ENCODE results near the gene ZC3H18.

The ZC3H18 gene

GRCh38 chr16:88569985-88570690, at the start of gene ZC3H18:
TSS of gene ZC3H18 (plus strand) at chr16:88570403. CDS start at chr16:88577124, 6,721 bp downstream.
- DNase-seq: peak; percentile 84

DNA sequence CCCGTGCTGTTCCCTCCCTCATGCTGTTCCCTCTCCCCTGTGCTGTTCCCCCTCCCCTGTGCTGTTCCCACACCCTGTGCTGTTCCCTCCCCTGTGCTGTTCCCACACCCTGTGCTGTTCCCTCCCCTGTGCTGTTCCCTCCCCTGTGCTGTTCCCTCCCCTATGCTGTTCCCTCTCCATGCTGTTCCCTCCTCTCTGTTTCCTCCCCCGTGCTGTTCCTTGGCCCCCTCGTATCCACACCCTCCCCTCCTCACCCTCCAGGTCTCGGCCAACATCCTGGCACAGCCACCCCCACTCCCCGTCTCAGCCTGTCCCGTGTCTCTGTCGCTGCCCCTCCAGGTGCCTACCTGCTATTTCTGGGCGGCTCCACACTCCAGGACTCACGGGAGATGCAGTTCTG, 48.5 kb upstream of the ZC3H18 start:
- DNase-seq: no peak

DNA sequence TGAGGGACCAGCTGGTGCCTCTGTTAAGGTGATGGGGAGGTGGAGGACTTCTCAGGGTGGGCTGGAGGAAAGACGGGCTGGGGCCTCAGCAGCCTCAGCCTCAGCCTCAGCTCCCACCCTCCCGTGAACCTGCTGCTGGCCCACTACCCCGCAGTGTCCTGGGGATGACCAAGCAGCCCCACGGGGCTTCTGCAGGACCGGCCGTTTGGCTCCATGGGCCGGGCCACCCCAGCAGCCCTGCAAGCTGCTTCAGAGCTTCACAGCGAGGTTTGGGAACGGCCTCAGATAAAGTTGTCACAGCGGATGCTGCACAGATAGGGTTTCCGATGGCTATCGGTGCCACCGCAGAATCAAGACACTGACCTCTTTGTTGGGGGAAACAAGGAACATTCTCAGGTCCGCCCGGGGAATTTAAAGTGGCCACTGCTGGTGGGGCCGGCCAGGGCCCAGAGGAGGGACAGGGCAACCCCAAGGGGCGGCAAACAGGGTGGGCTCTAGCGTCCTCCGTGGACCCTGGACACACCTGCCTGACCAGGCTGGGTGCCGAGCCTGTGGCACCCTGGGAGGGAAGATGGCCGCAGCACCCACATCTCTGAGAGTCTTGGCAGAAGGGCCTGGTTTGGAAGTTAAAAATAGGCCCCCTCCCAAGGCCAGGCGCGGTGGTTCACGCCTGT, 47.8 kb upstream of the ZC3H18 start:
- no peak for DNase-seq

DNA sequence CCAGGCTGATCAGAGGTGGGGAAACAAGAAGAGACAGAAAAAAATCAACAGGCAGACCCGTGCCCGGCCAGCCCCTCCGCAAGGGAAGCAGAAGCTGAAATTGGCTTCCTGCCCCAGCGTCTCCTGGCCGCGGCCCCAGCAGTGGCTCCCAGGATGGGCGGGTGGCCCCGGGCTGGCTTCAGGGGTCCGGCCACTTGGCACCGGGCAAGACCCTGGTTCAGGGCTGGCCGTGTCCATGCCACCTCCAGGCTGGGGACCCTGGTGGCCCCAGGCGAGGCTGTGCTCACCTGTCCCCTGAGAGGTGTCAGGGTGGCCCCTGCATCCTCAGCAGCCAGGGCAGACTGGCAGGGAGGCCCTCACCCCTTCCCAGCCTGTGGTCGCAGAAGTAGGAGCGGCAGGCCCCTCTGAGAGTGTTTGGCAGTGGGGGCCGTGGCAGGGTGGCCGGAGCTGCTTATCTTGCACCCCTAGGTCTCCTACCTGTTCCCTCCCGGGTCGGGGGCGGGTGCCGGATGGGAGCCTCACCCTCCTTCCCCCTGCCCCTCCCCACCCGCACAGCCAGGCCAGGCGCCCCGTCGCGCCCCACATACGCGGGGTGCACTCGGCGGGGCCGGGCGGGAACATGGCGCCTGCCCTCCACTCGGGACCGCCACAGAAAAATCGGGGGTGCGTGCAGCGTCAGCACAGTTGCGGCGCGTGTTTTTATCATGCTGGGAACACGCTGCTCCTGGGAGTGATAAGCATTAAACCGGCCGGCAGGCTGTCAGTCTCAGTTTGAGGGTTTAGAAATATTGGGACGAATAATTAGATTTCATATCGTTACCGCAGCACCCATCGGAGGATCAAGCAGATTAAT, 46.7 kb upstream of the ZC3H18 start:
- DNase-seq: no peak

DNA sequence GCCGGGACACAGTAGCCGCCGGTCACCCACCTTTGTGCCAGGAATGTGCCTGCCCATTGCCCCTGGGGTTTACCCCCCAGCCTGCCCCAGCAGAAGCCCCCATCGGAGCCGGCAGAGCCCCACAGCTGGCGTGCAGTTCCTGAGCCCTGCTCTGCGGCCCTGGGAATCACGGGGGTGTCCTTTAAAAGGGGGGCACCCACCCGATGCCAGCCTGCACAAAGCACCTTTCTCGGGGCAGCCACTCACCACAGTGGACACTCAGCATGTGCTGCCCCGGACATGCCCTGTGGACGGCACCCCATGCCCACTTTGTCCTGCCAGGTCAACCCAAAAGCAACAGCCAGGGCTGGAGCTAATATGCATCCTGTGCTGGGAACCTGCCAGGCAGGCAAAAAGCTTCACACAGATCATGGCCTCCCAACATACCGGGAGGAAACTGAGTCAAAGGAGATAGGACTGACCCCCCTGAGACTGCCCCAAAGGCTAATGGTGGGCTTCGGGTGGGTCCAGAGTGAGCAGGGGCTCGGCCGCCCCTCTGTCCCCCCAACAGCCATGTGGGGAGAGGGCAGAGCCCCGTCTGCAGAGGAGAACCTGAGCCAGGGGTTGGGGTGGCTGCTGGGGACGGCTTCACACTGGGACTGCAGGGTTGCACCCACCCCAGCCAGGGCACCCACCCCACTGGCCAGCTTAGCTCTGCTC, 45.8 kb upstream of the ZC3H18 start:
- no peak for DNase-seq

DNA sequence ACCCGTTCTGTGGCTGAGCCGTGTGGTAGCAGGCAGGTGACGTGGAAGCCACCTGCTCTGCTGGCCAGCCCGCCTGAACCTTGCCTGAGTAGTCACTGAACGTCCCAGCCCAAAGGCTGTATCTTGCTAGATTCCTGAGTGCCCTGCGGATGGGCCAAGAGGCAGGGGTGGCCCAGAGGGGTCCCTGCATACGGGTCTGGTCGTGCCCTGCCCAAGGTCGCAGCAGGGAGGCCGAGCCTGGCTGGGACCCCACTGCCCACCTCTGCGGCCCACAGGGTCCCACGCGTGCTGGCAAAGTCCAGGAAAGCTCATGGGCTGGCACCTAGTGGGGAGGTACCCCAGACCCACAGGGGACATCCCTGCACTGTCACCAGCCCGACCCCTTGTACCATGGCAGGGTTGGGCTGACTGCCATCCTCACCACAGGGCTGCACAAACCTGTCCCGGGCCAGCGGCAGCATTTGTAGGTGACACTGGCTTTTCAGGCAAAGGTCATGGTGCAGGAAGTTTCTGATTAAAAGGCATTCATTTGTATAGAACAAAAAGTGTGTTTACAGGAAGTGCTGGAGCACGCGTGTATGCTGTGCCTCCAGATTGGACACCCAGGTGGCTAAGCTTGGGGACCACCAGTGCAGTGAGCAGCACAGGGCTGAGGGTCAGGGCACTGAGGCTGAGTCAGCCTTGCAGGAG, 45.1 kb upstream of the ZC3H18 start:
- DNase-seq: no peak

- DNase-seq: no peak
These were observed 44.6 kb upstream of the ZC3H18 start for GRCh38 chr16:88525663-88525990.

DNA sequence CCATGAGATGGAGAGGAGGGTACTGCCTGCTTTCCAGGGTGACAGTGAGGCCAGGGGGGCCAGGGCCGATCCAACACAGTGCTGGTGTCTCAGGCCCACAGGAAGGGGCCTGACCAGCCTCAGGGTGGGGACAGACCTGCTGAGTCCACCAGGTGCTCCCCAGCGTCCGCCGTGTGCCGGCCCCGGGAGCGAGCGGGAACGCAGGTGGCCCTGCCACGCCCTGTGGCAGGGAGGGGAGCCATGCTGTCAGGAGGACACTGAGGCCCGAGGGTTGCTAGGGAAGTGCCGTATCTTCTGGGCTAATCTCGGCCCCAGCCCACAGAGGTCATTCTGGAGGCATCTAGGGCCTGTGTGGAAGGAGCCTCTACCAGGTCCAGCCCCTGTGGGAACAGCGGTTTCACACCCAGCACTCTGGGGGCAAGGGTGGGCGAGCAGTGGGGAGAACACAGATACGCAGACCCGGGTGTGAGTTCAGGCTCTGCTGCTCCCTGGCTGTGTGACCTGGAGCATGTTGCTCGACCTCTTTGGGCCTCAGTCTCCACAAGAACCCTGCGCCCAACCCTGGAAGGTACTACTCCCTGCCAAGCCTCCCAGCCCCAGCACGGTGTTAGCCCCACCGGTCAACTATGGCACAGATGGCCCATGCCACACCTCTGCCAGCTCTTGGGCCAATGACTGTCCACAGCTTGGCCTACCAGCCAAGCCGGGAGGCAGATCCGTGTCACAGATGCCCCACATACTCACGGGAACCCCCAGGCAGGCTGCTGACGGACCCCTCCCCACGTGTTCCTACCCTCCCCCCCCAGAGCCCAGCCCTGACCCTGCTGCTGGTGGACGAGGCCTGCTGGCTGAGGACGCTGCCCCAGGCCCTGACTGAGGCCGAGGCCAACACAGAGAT, 43.9 kb upstream of the ZC3H18 start:
- no peak for DNase-seq

- no peak for DNase-seq
These were observed 43.4 kb upstream of the ZC3H18 start for GRCh38 chr16:88526906-88527185.

GRCh38 chr16:88527186-88527936, 42.8 kb upstream of the ZC3H18 start:
- DNase-seq: peak; percentile 14

GRCh38 chr16:88527937-88528743, 42.1 kb upstream of the ZC3H18 start:
- DNase-seq: no peak

DNA sequence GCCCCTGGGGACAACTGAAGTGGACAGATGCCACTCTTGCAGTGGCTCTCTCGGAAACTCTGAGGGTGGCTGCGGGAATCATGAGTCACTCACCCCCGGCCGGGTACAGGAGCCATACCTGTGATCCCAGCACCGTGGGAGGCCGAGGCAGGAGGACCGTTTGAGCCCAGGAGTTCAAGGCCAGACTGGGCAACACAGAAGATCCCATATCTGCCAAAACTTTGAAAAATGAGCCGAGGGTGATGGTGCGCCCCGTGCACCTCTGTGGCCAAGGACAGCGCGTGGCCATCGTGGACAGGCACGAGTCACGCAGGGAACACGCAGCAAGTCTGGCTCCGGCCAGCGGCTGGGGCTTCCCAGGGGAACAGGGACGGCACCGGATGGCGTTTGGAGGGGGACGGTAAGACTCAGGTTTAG, 41.3 kb upstream of the ZC3H18 start:
- DNase-seq: no peak

DNA sequence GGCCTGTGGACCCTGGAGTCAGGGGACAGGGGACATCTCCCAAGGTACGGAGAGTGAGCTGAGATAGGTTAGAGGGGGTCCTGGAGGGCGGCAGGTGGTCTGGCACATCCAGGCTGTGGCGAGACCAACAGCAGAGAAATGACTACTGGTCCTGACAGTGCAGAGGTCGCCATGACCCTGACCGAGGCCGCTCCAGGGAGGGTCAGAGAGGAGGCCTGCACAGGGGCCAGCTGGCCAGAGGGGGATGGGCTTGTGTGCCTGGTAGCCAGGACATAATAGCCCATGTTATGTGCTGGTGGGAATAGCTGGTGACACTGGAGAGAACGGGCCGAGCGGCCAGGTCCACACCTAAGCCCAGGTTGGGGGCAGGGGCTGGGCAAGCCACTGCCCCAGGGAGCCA, 40.6 kb upstream of the ZC3H18 start:
- no peak for DNase-seq

GRCh38 chr16:88530051-88530857, 39.9 kb upstream of the ZC3H18 start:
- DNase-seq: no peak

GRCh38 chr16:88530858-88531203, 39.4 kb upstream of the ZC3H18 start:
- DNase-seq: no peak

DNA sequence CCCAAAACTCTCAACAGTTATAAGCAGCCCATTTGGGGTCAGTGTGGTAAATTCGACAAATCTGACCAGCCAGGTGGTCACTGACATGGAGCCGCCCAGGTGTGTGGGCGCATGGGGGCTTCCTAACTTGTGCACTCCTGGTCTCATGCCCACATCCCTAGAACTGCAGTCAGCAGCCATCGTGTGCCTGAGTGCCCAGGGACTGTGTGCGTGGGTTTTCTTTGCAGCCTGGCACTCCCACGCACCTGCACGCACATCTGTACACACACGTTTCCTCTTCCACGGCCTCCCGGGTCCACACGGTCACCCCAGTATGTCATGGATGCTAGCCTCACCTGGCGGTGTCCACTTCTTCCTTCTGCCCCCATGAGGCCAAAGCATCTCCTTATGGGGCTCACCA, 38.9 kb upstream of the ZC3H18 start:
- DNase-seq: no peak

- DNase-seq: no peak
These were observed 38.2 kb upstream of the ZC3H18 start for GRCh38 chr16:88531931-88532433.

- DNase-seq: no peak
These were observed 37.6 kb upstream of the ZC3H18 start for GRCh38 chr16:88532434-88533241.
